Activated CD8-positive, alpha-beta memory T cell treated with anti-CD3 and anti-CD28 coated beads for 36 hours (primary cell): Measurements from ENCODE around the gene MACROD2. TPM values are rescaled to one million over a fixed set of nuclear protein-coding genes. Genes with fewer than 3 reads are reported as not detected.

Experiments
- CTCF ChIA-PET: fragments of 350-600 bp; sonication (Branson Sonifier 250); formaldehyde crosslinking; loops from one replicate; lab custom pipeline; 2021; ENCODE audit warnings: antibody characterized with exemption; lab: Charles Lee
- POLR2A ChIA-PET: fragments of 350-600 bp; sonication (Branson Sonifier 250); formaldehyde crosslinking; loops from one replicate; lab custom pipeline; 2021; ENCODE audit warnings: antibody characterized with exemption; lab: Charles Lee
- total RNA-seq, 2 experiments: library from RNA; stranded (reverse); gene quantifications; one replicate each; pipeline ENCODE4 v1.2.3, GENCODE V29; 2021

Gene MACROD2
- total RNA-seq, 2 experiments from 2014 or later = not detected

- CTCF ChIA-PET = no interaction called here
- POLR2A ChIA-PET = no interaction called here
Measured at GRCh38 chr20:14888134-14888533, 892.8 kb downstream of the MACROD2 start.

GRCh38 chr20:14889496-14890255 lies 894.4 kb downstream of the MACROD2 start:
- CTCF ChIA-PET = no interaction called here
- POLR2A ChIA-PET = no interaction called here

- ChIA-PET POLR2A (no interaction called here), CTCF (no interaction called here)
Measured at GRCh38 chr20:14890713-14891112, 895.4 kb downstream of the MACROD2 start.

GRCh38 chr20:14892782-14893181 lies 897.5 kb downstream of the MACROD2 start:
- CTCF ChIA-PET = no interaction called here
- POLR2A ChIA-PET = no interaction called here

GRCh38 chr20:14896569-14896968 lies 901.3 kb downstream of the MACROD2 start:
- CTCF ChIA-PET = interaction anchor here (0.7 kb wide), 1 partner anchor 51 kb away, joined by 3 read pairs; no protein-coding TSS in a partner anchor

GRCh38 chr20:14897608-14898007 lies 902.3 kb downstream of the MACROD2 start:
- ChIA-PET POLR2A (no interaction called here), CTCF (no interaction called here)

More at GRCh38 chr20:14896569-14896968, 901.3 kb downstream of the MACROD2 start:
- POLR2A ChIA-PET = no interaction called here

GRCh38 chr20:14902432-14903089 lies 907.2 kb downstream of the MACROD2 start:
- ChIA-PET CTCF (no interaction called here), POLR2A (no interaction called here)

GRCh38 chr20:14906908-14907434 lies 911.7 kb downstream of the MACROD2 start:
- POLR2A ChIA-PET = no interaction called here
- CTCF ChIA-PET = no interaction called here

- CTCF ChIA-PET = no interaction called here
- POLR2A ChIA-PET = no interaction called here
Measured at GRCh38 chr20:14910126-14910525, 914.8 kb downstream of the MACROD2 start.

GRCh38 chr20:14913896-14914620 lies 918.7 kb downstream of the MACROD2 start:
- CTCF ChIA-PET = no interaction called here

GRCh38 chr20:14914633-14915032 lies 919.3 kb downstream of the MACROD2 start:
- ChIA-PET CTCF (no interaction called here), POLR2A (no interaction called here)

More at GRCh38 chr20:14913896-14914620, 918.7 kb downstream of the MACROD2 start:
- POLR2A ChIA-PET = no interaction called here

GRCh38 chr20:14915356-14915755 lies 920.0 kb downstream of the MACROD2 start:
- ChIA-PET CTCF (no interaction called here), POLR2A (no interaction called here)

GRCh38 chr20:14916360-14916920 lies 921.1 kb downstream of the MACROD2 start:
- CTCF ChIA-PET = no interaction called here
- POLR2A ChIA-PET = no interaction called here

GRCh38 chr20:14918281-14918680 lies 923.0 kb downstream of the MACROD2 start:
- CTCF ChIA-PET = no interaction called here
- POLR2A ChIA-PET = no interaction called here

- ChIA-PET POLR2A (no interaction called here), CTCF (no interaction called here)
Measured at GRCh38 chr20:14918976-14919375, 923.7 kb downstream of the MACROD2 start.

- POLR2A ChIA-PET = no interaction called here
- CTCF ChIA-PET = no interaction called here
Measured at GRCh38 chr20:14919501-14920081, 924.3 kb downstream of the MACROD2 start.

GRCh38 chr20:14921513-14921912 lies 926.2 kb downstream of the MACROD2 start:
- ChIA-PET CTCF (no interaction called here), POLR2A (no interaction called here)

- ChIA-PET POLR2A (no interaction called here), CTCF (no interaction called here)
Measured at GRCh38 chr20:14922503-14923267, 927.4 kb downstream of the MACROD2 start.

GRCh38 chr20:14924433-14924832 lies 929.1 kb downstream of the MACROD2 start:
- ChIA-PET CTCF (no interaction called here), POLR2A (no interaction called here)
